Gastrocnemius medialis (tissue), 4 donors: ENCODE measurements around the gene SKI. TPM values are rescaled to one million over a fixed set of nuclear protein-coding genes. Genes with fewer than 3 reads are reported as not detected.
A peak's percentile ranks its signal among the peaks of the same experiment; 100 is the strongest.
"Not testable (repeated sequence)": the region's sequence is repeated elsewhere in the genome, so short reads cannot be mapped to it uniquely, and the experiment has no call there.

Experiments
- ATAC-seq, 2 donors: fragments of 150-250 bp; one replicate each; pipeline ENCODE4 v1.9.1; 2016
- DNase-seq, 2 donors: peaks; one replicate each; pipeline ENCODE4 v3.0.0-alpha.2; 2019
- H3K27ac ChIP-seq, 4 donors: fragments of 200-600 bp; sonication (generic); 1 replicate in 1 of 4; 2 replicates in 3 of 4; pipeline ENCODE4 v1.5.1; 2016 to 2018; ENCODE audit warnings: mild to moderate bottlenecking in 2 of 4, moderate library complexity in 1 of 4
- H3K27me3 ChIP-seq, 3 donors: fragments of 200-600 bp; sonication (generic) in 2 of 3; 1 replicate in 1 of 3; 2 replicates in 2 of 3; pipeline versions ENCODE4 v1.5.1 to v1.6.0; 2016 to 2019; ENCODE audit warnings: mild to moderate bottlenecking in 1 of 3, moderate library complexity in 1 of 3
- H3K36me3 ChIP-seq, 2 donors: fragments of 200-600 bp; sonication (generic) in 1 of 2; one replicate each; pipeline ENCODE4 v1.5.1; 2017 to 2018
- H3K4me1 ChIP-seq, 2 donors: fragments of 200-600 bp; sonication (generic) in 1 of 2; one replicate each; pipeline ENCODE4 v1.5.1; 2016 to 2017; ENCODE audit warnings: mild to moderate bottlenecking in 2 of 2
- H3K4me3 ChIP-seq, 4 donors: fragments of 200-600 bp; sonication (generic) in 3 of 4; 1 replicate in 1 of 4; 2 replicates in 3 of 4; pipeline ENCODE4 v1.5.1; 2016 to 2019; ENCODE audit warnings: mild to moderate bottlenecking in 2 of 4
- H3K9me3 ChIP-seq, 3 donors: fragments of 200-600 bp; sonication (generic) in 2 of 3; 1 replicate in 1 of 3; 2 replicates in 2 of 3; pipeline ENCODE4 v1.5.1; 2016 to 2019
- CTCF ChIP-seq, 5 experiments: fragments of 450-650 bp in 3 of 5; fragments of 200-600 bp in 2 of 5; sonication (generic) in 2 of 5; IDR thresholded peaks in 4 of 5; conservative IDR thresholded peaks in 1 of 5; 1 replicate in 4 of 5; 2 replicates in 1 of 5; pipeline ENCODE4 v1.5.1; 2016 to 2019; ENCODE audit warnings: antibody characterized with exemption in 5 of 5, mild to moderate bottlenecking in 3 of 5, moderate library complexity in 3 of 5
- POLR2A ChIP-seq, 2 donors: fragments of 450-650 bp; IDR thresholded peaks; one replicate each; pipeline ENCODE4 v1.6.1; 2017; ENCODE audit warnings: antibody characterized with exemption in 2 of 2, mild to moderate bottlenecking in 2 of 2, moderate library complexity in 2 of 2
- in situ Hi-C, 4 donors: fragments of 200-750 bp; cut with MboI; loops; one replicate each; pipeline versions ENCODE4 v1.15.0 to v1.8.0; 2017; ENCODE audit warnings: low sequenced_read_pairs in 4 of 4
- intact Hi-C: fragments of 100-400 bp; cut with DNase I; formaldehyde crosslinking; loops from one replicate; pipeline ENCODE4 v1.15.1; 2023; ENCODE audit warnings: low total_unique reads
- total RNA-seq, 4 donors: library from RNA; depleted of rRNA; stranded (reverse); fragments of >200 nt; gene quantifications; one replicate each; pipeline versions ENCODE4 v1.1.0 to v1.2.3, GENCODE V29; 2016

Gene SKI
- total RNA-seq, 4 donors from 2014 or later = 7.8 to 32.2 (median 22.4) TPM

GRCh38 chr1:2239384-2239985, 11.4 kb downstream of the SKI start:
- no peaks in the 10 kb centered on the region for H3K27me3 ChIP-seq
- H3K36me3 ChIP-seq = no peaks in the 10 kb centered on the region
- H3K4me1 ChIP-seq = peaks cover 69 to 86% of the 10 kb centered on the region in 2 donors
- peak overlapping the region in 1 of 4 donors; percentile 1 for H3K4me3 ChIP-seq
- TF ChIP-seq CTCF (IDR thresholded peaks at IDR 0.05 in 4 of 5, conservative IDR thresholded peaks at IDR 0.05 in 1 of 5) (no peak), POLR2A (IDR thresholded peaks at IDR 0.05) (no peak)
- H3K9me3 ChIP-seq = no peaks in the 10 kb centered on the region
- H3K27ac ChIP-seq = peak overlapping the region in 3 of 4 donors; percentile 43 to 50 (median 50)
- DNase-seq = no peak
- intact Hi-C loops = no loop called here
- no peak for ATAC-seq
- in situ Hi-C loops = no loop called here

GRCh38 chr1:2240270-2241156, 12.4 kb downstream of the SKI start:
- Histone ChIP-seq H3K27ac (peak overlapping the region; percentile 43 to 50 (median 50)), H3K4me3 (peak overlapping the region in 1 of 4 donors; percentile 1), H3K4me1 (peaks cover 62 to 79% of the 10 kb centered on the region in 2 donors), H3K36me3 (no peaks in the 10 kb centered on the region), H3K27me3 (no peaks in the 10 kb centered on the region), H3K9me3 (no peaks in the 10 kb centered on the region)
- intact Hi-C loops (no loop called here), in situ Hi-C loops (no loop called here)
- peak; percentile 57 to 65 for ATAC-seq
- DNase-seq = peak in 1 of 2 donors; percentile 82
- TF ChIP-seq CTCF (IDR thresholded peaks at IDR 0.05 in 4 of 5, conservative IDR thresholded peaks at IDR 0.05 in 1 of 5) (no peak), POLR2A (IDR thresholded peaks at IDR 0.05) (no peak)

DNA sequence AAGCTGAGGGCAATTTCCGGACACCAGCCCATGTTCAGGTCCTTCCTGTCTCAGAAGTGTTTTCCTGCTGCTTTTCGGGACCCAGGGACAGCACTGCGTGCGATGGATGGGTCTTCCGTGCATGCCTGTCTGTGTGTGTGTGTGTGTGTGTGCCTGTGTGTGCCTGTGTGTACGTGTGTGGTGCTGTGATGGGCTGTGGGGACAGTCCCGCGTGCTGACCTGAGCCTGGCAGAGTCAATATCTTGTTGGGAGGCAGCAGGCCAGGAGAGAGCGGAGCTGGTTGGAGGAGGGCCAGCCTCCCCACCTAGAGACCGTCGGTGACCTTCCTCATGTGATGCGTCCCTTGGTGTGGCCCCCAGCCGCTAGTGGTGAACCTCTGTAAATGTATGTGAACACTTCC, 13.7 kb downstream of the SKI start:
- H3K4me1 ChIP-seq = peaks cover 62 to 79% of the 10 kb centered on the region in 2 donors
- DNase-seq = no peak
- no peaks in the 10 kb centered on the region for H3K27me3 ChIP-seq
- no peak overlapping the region for H3K4me3 ChIP-seq
- H3K27ac ChIP-seq = no peak overlapping the region
- H3K9me3 ChIP-seq = no peaks in the 10 kb centered on the region
- in situ Hi-C loops = no loop called here
- intact Hi-C loops = no loop called here
- H3K36me3 ChIP-seq = no peaks in the 10 kb centered on the region
- no peak for TF ChIP-seq CTCF (IDR thresholded peaks at IDR 0.05 in 4 of 5, conservative IDR thresholded peaks at IDR 0.05 in 1 of 5)
- no peak for ATAC-seq

DNA sequence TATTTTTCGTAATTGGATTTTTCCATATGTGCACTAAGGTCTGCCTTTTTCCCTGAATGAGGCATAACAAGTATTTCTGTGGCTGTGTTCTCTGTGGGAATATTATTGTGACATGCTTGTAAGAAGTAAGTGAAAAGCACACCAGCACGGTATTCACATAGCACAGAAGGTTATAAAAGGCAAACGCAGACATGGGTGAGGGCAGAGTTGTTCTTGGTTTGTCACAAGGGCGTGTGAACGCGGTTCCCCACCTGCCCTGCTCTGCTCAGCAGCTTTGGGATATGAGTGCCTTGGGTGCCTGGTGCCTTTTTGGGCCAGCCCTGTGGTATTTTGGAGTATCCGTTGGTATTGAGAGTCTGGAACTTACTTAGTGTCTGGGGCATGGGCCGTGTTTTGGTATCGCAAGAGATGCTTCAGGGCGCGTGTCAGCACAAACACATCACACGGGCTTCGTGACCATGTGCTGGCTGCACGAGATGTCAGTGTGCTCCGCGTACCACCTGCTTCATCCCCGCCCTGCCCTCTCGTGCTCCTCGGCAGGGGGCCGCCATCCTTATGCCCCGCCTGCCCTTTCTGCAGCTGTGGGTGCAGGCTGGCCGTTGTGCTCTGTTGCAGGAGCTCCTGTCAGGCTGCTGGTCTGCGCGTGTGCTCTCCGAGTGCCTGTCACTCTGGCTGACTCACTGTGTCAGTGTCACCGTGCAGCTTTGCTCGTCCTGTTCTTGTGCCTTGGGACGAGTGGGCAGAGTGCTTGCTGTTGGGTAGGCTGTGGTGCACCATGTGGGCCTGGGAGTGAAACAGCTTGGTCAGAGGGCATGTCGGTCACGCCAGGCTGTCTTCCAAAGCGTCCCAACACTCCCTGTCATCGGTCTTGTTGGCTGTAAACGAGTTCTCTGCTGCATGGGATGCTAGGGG, 15.0 kb downstream of the SKI start:
- TF ChIP-seq CTCF (IDR thresholded peaks at IDR 0.05 in 4 of 5, conservative IDR thresholded peaks at IDR 0.05 in 1 of 5) (no peak), POLR2A (IDR thresholded peaks at IDR 0.05) (no peak)
- Histone ChIP-seq H3K4me1 (peaks cover 62 to 79% of the 10 kb centered on the region in 2 donors), H3K27ac (peak overlapping the region in 2 of 4 donors; percentile 26 to 41), H3K9me3 (no peaks in the 10 kb centered on the region), H3K4me3 (no peak overlapping the region), H3K36me3 (no peaks in the 10 kb centered on the region), H3K27me3 (no peaks in the 10 kb centered on the region)
- peak in 1 of 2 donors; percentile 42 for DNase-seq
- intact Hi-C loops (no loop called here), in situ Hi-C loops (no loop called here)
- peak; percentile 47 to 72 for ATAC-seq

- intact Hi-C loops, ATAC-seq, H3K9me3 ChIP-seq, H3K36me3 ChIP-seq, H3K27ac ChIP-seq, DNase-seq, in situ Hi-C loops, H3K4me3 ChIP-seq, H3K27me3 ChIP-seq: not testable (repeated sequence)
- peaks cover 69 to 84% of the 10 kb centered on the region in 2 donors for H3K4me1 ChIP-seq
Measured at GRCh38 chr1:2247045-2247394, 18.9 kb downstream of the SKI start.
